H9 (cell line): ENCODE results near the gene WDR87. TPM values are rescaled to one million over a fixed set of nuclear protein-coding genes. Genes with fewer than 3 reads are reported as not detected.

Experiments used
- DNase-seq: peaks from one replicate; pipeline ENCODE4 v3.0.0-alpha.2; 2017
- H2AFZ ChIP-seq: one replicate; pipeline ENCODE4 v1.6.1; 2013; ENCODE audit warnings: mild to moderate bottlenecking, low read length, control low read depth, moderate library complexity
- H2AK5ac ChIP-seq: 2 replicates; pipeline ENCODE4 v1.6.1; 2013; ENCODE audit warnings: low read length, control low read depth, mixed read lengths; ENCODE audit not compliant: insufficient read length
- H2BK120ac ChIP-seq: one replicate; pipeline ENCODE4 v1.6.1; 2013; ENCODE audit warnings: low read depth, mild to moderate bottlenecking, low read length, control low read depth, inconsistent platforms; ENCODE audit not compliant: poor library complexity, severe bottlenecking
- H2BK12ac ChIP-seq: 2 replicates; pipeline ENCODE4 v1.6.1; 2013; ENCODE audit warnings: low read length, control low read depth, mixed read lengths, low read depth; ENCODE audit not compliant: insufficient read length
- H2BK15ac ChIP-seq: 2 replicates; pipeline ENCODE4 v1.6.1; 2013; ENCODE audit warnings: low read depth, low read length, control low read depth
- H2BK20ac ChIP-seq: one replicate; pipeline ENCODE4 v1.6.1; 2013; ENCODE audit warnings: low read depth, mild to moderate bottlenecking, low read length, control low read depth, inconsistent platforms; ENCODE audit not compliant: poor library complexity, severe bottlenecking
- H2BK5ac ChIP-seq: 2 replicates; pipeline ENCODE4 v1.6.1; 2013; ENCODE audit warnings: low read length, control low read depth, mixed read lengths; ENCODE audit not compliant: insufficient read length
- H3K14ac ChIP-seq: 2 replicates; pipeline ENCODE4 v1.6.1; 2013; ENCODE audit warnings: low read length, control low read depth; ENCODE audit not compliant: insufficient read depth
- H3K18ac ChIP-seq: 2 replicates; pipeline ENCODE4 v1.6.1; 2013; ENCODE audit warnings: low read depth, mild to moderate bottlenecking, mixed read lengths, low read length, control low read depth; ENCODE audit not compliant: insufficient read length
- H3K23ac ChIP-seq: 2 replicates; pipeline ENCODE4 v1.6.1; 2013; ENCODE audit warnings: low read length, control low read depth, mixed read lengths, low read depth; ENCODE audit not compliant: insufficient read length
- H3K23me2 ChIP-seq: 2 replicates; pipeline ENCODE4 v1.6.1; 2013; ENCODE audit warnings: low read depth, mild to moderate bottlenecking, mixed read lengths, low read length, control low read depth; ENCODE audit not compliant: insufficient read length, poor library complexity, severe bottlenecking
- H3K27ac ChIP-seq: 2 replicates; pipeline ENCODE4 v1.5.1; 2013; ENCODE audit warnings: low read length, control low read depth, mixed read lengths, low read depth; ENCODE audit not compliant: insufficient read length
- H3K27me3 ChIP-seq: 2 replicates; pipeline ENCODE4 v1.6.1; 2013; ENCODE audit warnings: low read length, control low read depth, inconsistent platforms; ENCODE audit not compliant: insufficient read depth
- H3K4ac ChIP-seq: 2 replicates; pipeline ENCODE4 v1.6.1; 2013; ENCODE audit warnings: low read depth, mild to moderate bottlenecking, control low read depth, inconsistent platforms, low read length, moderate library complexity
- H3K4me1 ChIP-seq: 2 replicates; pipeline ENCODE4 v1.6.1; 2013; ENCODE audit warnings: low read length, control low read depth, inconsistent platforms; ENCODE audit not compliant: insufficient read depth
- H3K4me2 ChIP-seq: 2 replicates; pipeline ENCODE4 v1.6.1; 2013; ENCODE audit warnings: low read length, control low read depth, mixed read lengths; ENCODE audit not compliant: insufficient read length, insufficient read depth
- H3K56ac ChIP-seq: 2 replicates; pipeline ENCODE4 v1.6.1; 2013; ENCODE audit warnings: low read depth, mild to moderate bottlenecking, mixed read lengths, low read length, control low read depth; ENCODE audit not compliant: insufficient read length
- H3K79me1 ChIP-seq: 2 replicates; pipeline ENCODE4 v1.6.1; 2013; ENCODE audit warnings: low read depth, mild to moderate bottlenecking, moderate library complexity, low read length, control low read depth, inconsistent platforms; ENCODE audit not compliant: insufficient read depth, poor library complexity, severe bottlenecking
- H3K79me2 ChIP-seq: 2 replicates; pipeline ENCODE4 v1.6.1; 2013; ENCODE audit warnings: low read length, control low read depth, inconsistent platforms; ENCODE audit not compliant: insufficient read depth
- H3K9ac ChIP-seq: 2 replicates; pipeline ENCODE4 v1.6.1; 2013; ENCODE audit warnings: low read length, control low read depth, mixed read lengths; ENCODE audit not compliant: insufficient read length; ENCODE audit errors: extremely low read depth
- H3K9me3 ChIP-seq: one replicate; pipeline ENCODE4 v1.6.1; 2013; ENCODE audit warnings: low read depth, low read length, inconsistent platforms; ENCODE audit not compliant: control insufficient read depth
- H3T11ph ChIP-seq: one replicate; pipeline ENCODE4 v1.6.1; 2013; ENCODE audit warnings: mild to moderate bottlenecking, low read length, control low read depth, inconsistent platforms
- H4K20me1 ChIP-seq: one replicate; pipeline ENCODE4 v1.6.1; 2013; ENCODE audit not compliant: control insufficient read depth, insufficient read length, insufficient read depth
- H4K5ac ChIP-seq: 2 replicates; pipeline ENCODE4 v1.6.1; 2013; ENCODE audit warnings: low read depth, mild to moderate bottlenecking, mixed read lengths, low read length, control low read depth; ENCODE audit not compliant: insufficient read length
- H4K8ac ChIP-seq: replicated peaks from 2 replicates; pipeline ENCODE4 v1.6.1; 2013; ENCODE audit warnings: low read length, control low read depth, mixed read lengths, low read depth; ENCODE audit not compliant: insufficient read length
- H4K91ac ChIP-seq: 2 replicates; pipeline ENCODE4 v1.6.1; 2013; ENCODE audit warnings: low read depth, mild to moderate bottlenecking, moderate library complexity, mixed read lengths, low read length, control low read depth; ENCODE audit not compliant: insufficient read length
- H3K27ac Mint-ChIP-seq, 3 experiments: 2 replicates in 2 of 3; 3 replicates in 1 of 3; pipeline ENCODE4 v1.8.0; 2020 to 2021; ENCODE audit warnings: mixed read lengths in 3 of 3, mild to moderate bottlenecking in 1 of 3, moderate library complexity in 1 of 3
- H3K27me3 Mint-ChIP-seq: 2 replicates; pipeline ENCODE4 v1.8.0; 2021; ENCODE audit warnings: low read depth, mild to moderate bottlenecking, moderate library complexity, mixed read lengths
- H3K36me3 Mint-ChIP-seq, 3 experiments: 2 replicates in 2 of 3; 3 replicates in 1 of 3; pipeline ENCODE4 v1.8.0; 2020 to 2021; ENCODE audit warnings: low read depth in 3 of 3, mixed read lengths in 3 of 3; ENCODE audit not compliant: insufficient read depth in 1 of 3
- H3K4me1 Mint-ChIP-seq, 2 experiments: 2 replicates each; pipeline ENCODE4 v1.8.0; 2020; ENCODE audit warnings: mixed read lengths in 2 of 2
- H3K4me3 Mint-ChIP-seq, 2 experiments: 2 replicates in 1 of 2; 3 replicates in 1 of 2; pipeline ENCODE4 v1.8.0; 2020 to 2021; ENCODE audit warnings: mild to moderate bottlenecking in 2 of 2, mixed read lengths in 2 of 2, moderate library complexity in 1 of 2
- H3K9me3 Mint-ChIP-seq, 2 experiments: 2 replicates in 1 of 2; 3 replicates in 1 of 2; pipeline ENCODE4 v1.8.0; 2020; ENCODE audit warnings: mild to moderate bottlenecking in 2 of 2, mixed read lengths in 2 of 2, moderate library complexity in 1 of 2
- WGBS: extraction: QIAGEN DNeasy Blood & Tissue Kit; methylation state at CpG from one replicate; pipeline ENCODE4 v1.1.7; 2013; ENCODE audit warnings: missing lambda C conversion rate, low lambda C conversion rate, mixed read lengths; ENCODE audit not compliant: insufficient read length; ENCODE audit errors: extremely low coverage; 5-methylcytosine and 5-hydroxymethylcytosine counted together
- total RNA-seq: library from RNA; stranded (reverse); gene quantifications from 2 replicates; pipeline ENCODE4 v1.2.1, GENCODE V29; 2021
- TF ChIP-seq, protein P1 (sequence below): fragments of 200-600 bp; sonication (generic); conservative IDR thresholded peaks from 3 replicates; pipeline ENCODE4 v1.8.0; 2021; ENCODE audit warnings: antibody characterized with exemption, mild to moderate bottlenecking

WDR87 gene
- total RNA-seq, 1 experiment from 2014 or later: not detected

- H4K5ac ChIP-seq: no peak overlapping the region
- peaks cover 5% of the 10 kb centered on the region for H3K23me2 ChIP-seq
- Mint-ChIP-seq H3K4me3 (peak overlapping the region in 1 of 2 experiments; percentile 44; a peak in 1 of 5 replicates), H3K36me3 (peaks cover 7 to 13% (median 11%) of the 10 kb centered on the region in 3 experiments), H3K27ac (peak overlapping the region; percentile 46 to 89 (median 84); a peak in 4 of 7 replicates), H3K9me3 (peaks cover 0 to 4% of the 10 kb centered on the region in 2 experiments; a peak in 1 of 5 replicates), H3K4me1 (peaks cover 68 to 78% of the 10 kb centered on the region in 2 experiments), H3K27me3 (no peaks in the 10 kb centered on the region)
- H3K56ac ChIP-seq: no peak overlapping the region
- no peak overlapping the region for H2BK120ac ChIP-seq
- H3K79me2 ChIP-seq: peaks cover 2% of the 10 kb centered on the region; the same call in 1 of the 2 replicates
- H2AFZ ChIP-seq: no peak overlapping the region
- H3K4me1 ChIP-seq: peaks cover 17% of the 10 kb centered on the region
- no peaks in the 10 kb centered on the region for H4K20me1 ChIP-seq
- H3T11ph ChIP-seq: no peak overlapping the region
- no peaks in the 10 kb centered on the region for H3K27me3 ChIP-seq
- no peak overlapping the region for H3K4ac ChIP-seq
- no peak overlapping the region for H3K18ac ChIP-seq
- H3K9ac ChIP-seq: no peak overlapping the region
- no peak overlapping the region for H2BK20ac ChIP-seq
- H2BK15ac ChIP-seq: no peak overlapping the region
- no peaks in the 10 kb centered on the region for H3K9me3 ChIP-seq
- H2AK5ac ChIP-seq: no peak overlapping the region
- no peak overlapping the region for H3K23ac ChIP-seq
- H4K8ac ChIP-seq: no peak overlapping the region
- TF ChIP-seq, protein P1, sequence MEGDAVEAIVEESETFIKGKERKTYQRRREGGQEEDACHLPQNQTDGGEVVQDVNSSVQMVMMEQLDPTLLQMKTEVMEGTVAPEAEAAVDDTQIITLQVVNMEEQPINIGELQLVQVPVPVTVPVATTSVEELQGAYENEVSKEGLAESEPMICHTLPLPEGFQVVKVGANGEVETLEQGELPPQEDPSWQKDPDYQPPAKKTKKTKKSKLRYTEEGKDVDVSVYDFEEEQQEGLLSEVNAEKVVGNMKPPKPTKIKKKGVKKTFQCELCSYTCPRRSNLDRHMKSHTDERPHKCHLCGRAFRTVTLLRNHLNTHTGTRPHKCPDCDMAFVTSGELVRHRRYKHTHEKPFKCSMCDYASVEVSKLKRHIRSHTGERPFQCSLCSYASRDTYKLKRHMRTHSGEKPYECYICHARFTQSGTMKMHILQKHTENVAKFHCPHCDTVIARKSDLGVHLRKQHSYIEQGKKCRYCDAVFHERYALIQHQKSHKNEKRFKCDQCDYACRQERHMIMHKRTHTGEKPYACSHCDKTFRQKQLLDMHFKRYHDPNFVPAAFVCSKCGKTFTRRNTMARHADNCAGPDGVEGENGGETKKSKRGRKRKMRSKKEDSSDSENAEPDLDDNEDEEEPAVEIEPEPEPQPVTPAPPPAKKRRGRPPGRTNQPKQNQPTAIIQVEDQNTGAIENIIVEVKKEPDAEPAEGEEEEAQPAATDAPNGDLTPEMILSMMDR: no peak; the same call in 2 of the 3 replicates
- H3K79me1 ChIP-seq: no peaks in the 10 kb centered on the region
- H2BK12ac ChIP-seq: no peak overlapping the region
- H4K91ac ChIP-seq: no peak overlapping the region
- no peak overlapping the region for H3K14ac ChIP-seq
- H2BK5ac ChIP-seq: no peak overlapping the region
- no peak overlapping the region for H3K27ac ChIP-seq
- WGBS: no CpG with 5 or more reads among the region's 4 CpGs
- DNase-seq: peak; percentile 74
- peak overlapping the region; percentile 78 for H3K4me2 ChIP-seq
These were observed 23.0 kb upstream of the WDR87 start for GRCh38 chr19:37929355-37929923.
